GM12878 (cell line): ENCODE results near the gene CXCL17. TPM values are rescaled to one million over a fixed set of nuclear protein-coding genes. Genes with fewer than 3 reads are reported as not detected.
A peak's percentile ranks its signal among the peaks of the same experiment; 100 is the strongest.

Experiments
- ATF7 ChIP-seq: fragments of 450-650 bp; IDR thresholded peaks from 2 replicates; pipeline ENCODE4 v1.6.1; 2016; ENCODE audit warnings: low read depth, mild to moderate bottlenecking
- BCL11A ChIP-seq: IDR thresholded peaks from 2 replicates; pipeline ENCODE4 v1.6.1; 2011; ENCODE audit warnings: low read depth, low read length
- BHLHE40 ChIP-seq, 2 experiments: fragments of 450-650 bp in 1 of 2; IDR thresholded peaks; 2 replicates each; pipeline ENCODE4 v1.6.1; 2011 to 2017; ENCODE audit warnings: low read depth in 2 of 2, borderline replicate concordance in 1 of 2, improper control_type of control experiment in 1 of 2, low read length in 1 of 2, mild to moderate bottlenecking in 1 of 2
- CHD4 ChIP-seq: fragments of 200-600 bp; sonication (generic); IDR thresholded peaks from 2 replicates; pipeline ENCODE4 v1.6.1; 2016; ENCODE audit warnings: mild to moderate bottlenecking
- ETV6 ChIP-seq, 2 experiments: fragments of 450-650 bp in 1 of 2; IDR thresholded peaks in 1 of 2; conservative IDR thresholded peaks in 1 of 2; 2 replicates each; pipeline ENCODE4 v1.6.1; 2014; ENCODE audit warnings: antibody characterized with exemption in 1 of 2, borderline replicate concordance in 1 of 2, low read depth in 1 of 2, mild to moderate bottlenecking in 1 of 2, moderate library complexity in 1 of 2
- FOXK2 ChIP-seq: fragments of 450-650 bp; IDR thresholded peaks from 2 replicates; pipeline ENCODE4 v1.6.1; 2017; ENCODE audit warnings: mild to moderate bottlenecking, moderate library complexity
- HDAC2 ChIP-seq: fragments of 200-600 bp; sonication (generic); IDR thresholded peaks from 2 replicates; pipeline ENCODE4 v1.6.1; 2017
- HDGF ChIP-seq: fragments of 450-650 bp; IDR thresholded peaks from 2 replicates; pipeline ENCODE4 v1.6.1; 2016; ENCODE audit warnings: antibody characterized with exemption
- IKZF1 ChIP-seq: fragments of 450-650 bp; conservative IDR thresholded peaks from 2 replicates; pipeline ENCODE4 v1.6.1; 2017; ENCODE audit warnings: antibody characterized with exemption, mild to moderate bottlenecking
- IKZF2 ChIP-seq, 2 experiments: fragments of 450-650 bp; IDR thresholded peaks; 2 replicates each; pipeline ENCODE4 v1.6.1; 2017; ENCODE audit warnings: mild to moderate bottlenecking in 2 of 2, moderate library complexity in 2 of 2
- KLF5 ChIP-seq: fragments of 450-650 bp; IDR thresholded peaks from 2 replicates; pipeline ENCODE4 v1.6.1; 2014; ENCODE audit warnings: mild to moderate bottlenecking; ENCODE audit not compliant: partially characterized antibody
- MAX ChIP-seq: IDR thresholded peaks from 2 replicates; pipeline ENCODE4 v1.6.1; 2012; ENCODE audit warnings: low read depth, low read length, improper control_type of control experiment
- MTA3 ChIP-seq: IDR thresholded peaks from 2 replicates; pipeline ENCODE4 v1.6.1; 2012; ENCODE audit warnings: low read length, inconsistent platforms, borderline replicate concordance
- NBN ChIP-seq: fragments of 450-650 bp; IDR thresholded peaks from 2 replicates; pipeline ENCODE4 v1.6.1; 2016
- NFYA ChIP-seq: IDR thresholded peaks from 2 replicates; pipeline ENCODE4 v1.6.1; 2011; ENCODE audit warnings: low read depth, mild to moderate bottlenecking, low read length, improper control_type of control experiment, borderline replicate concordance
- NKRF ChIP-seq: fragments of 450-650 bp; conservative IDR thresholded peaks from 2 replicates; pipeline ENCODE4 v1.6.1; 2017; ENCODE audit warnings: mild to moderate bottlenecking, moderate library complexity
- PBX3 ChIP-seq: IDR thresholded peaks from 2 replicates; pipeline ENCODE4 v1.6.1; 2011; ENCODE audit warnings: mild to moderate bottlenecking, low read depth, low read length, moderate library complexity; ENCODE audit not compliant: insufficient replicate concordance
- RAD21 ChIP-seq: IDR thresholded peaks from 2 replicates; pipeline ENCODE4 v1.6.1; 2011; ENCODE audit warnings: mild to moderate bottlenecking, low read depth, low read length, moderate library complexity; ENCODE audit not compliant: insufficient read depth
- RUNX3 ChIP-seq: IDR thresholded peaks from 2 replicates; pipeline ENCODE4 v1.6.1; 2012; ENCODE audit warnings: low read length, inconsistent platforms
- SIX5 ChIP-seq: IDR thresholded peaks from 2 replicates; pipeline ENCODE4 v1.6.1; 2011; ENCODE audit warnings: mild to moderate bottlenecking, low read depth, low read length, moderate library complexity; ENCODE audit not compliant: severe bottlenecking
- SKIL ChIP-seq: fragments of 450-650 bp; IDR thresholded peaks from 2 replicates; pipeline ENCODE4 v1.6.1; 2017; ENCODE audit warnings: mild to moderate bottlenecking, low read depth, inconsistent platforms; ENCODE audit not compliant: poor library complexity, severe bottlenecking
- SPI1 ChIP-seq: IDR thresholded peaks from 2 replicates; pipeline ENCODE4 v1.6.1; 2011; ENCODE audit warnings: low read depth, mild to moderate bottlenecking, low read length, moderate library complexity, borderline replicate concordance; ENCODE audit not compliant: insufficient read depth
- SRF ChIP-seq, 2 experiments: IDR thresholded peaks; 2 replicates each; pipeline ENCODE4 v1.6.1; 2011; ENCODE audit warnings: low read depth in 2 of 2, low read length in 2 of 2, mild to moderate bottlenecking in 1 of 2, moderate library complexity in 1 of 2
- STAT3 ChIP-seq: IDR thresholded peaks from 2 replicates; pipeline ENCODE4 v1.6.1; 2011; ENCODE audit warnings: low read depth, low read length, improper control_type of control experiment
- polyA plus RNA-seq, 11 experiments: library from polyadenylated mRNA; depleted of rRNA in 4 of 11; unstranded in 6 of 11; stranded (reverse) in 5 of 11; fragments of >200 nt; fragmentation: Nextera tagmentation in 4 of 11; fragmentation: Illumina TruSeq in 1 of 11; extraction: Ambion mirVana in 4 of 11; extraction: Trizol in 1 of 11; gene quantifications; 1 replicate in 1 of 11; 2 replicates in 10 of 11; pipeline versions ENCODE4 v1.2.1 to v1.2.3, GENCODE V29; 2011 to 2016; ENCODE audit warnings: inconsistent platforms in 2 of 11, missing spikeins in 2 of 11, low read depth in 1 of 11
- total RNA-seq, 4 experiments: library from RNA; depleted of rRNA in 3 of 4; stranded (reverse); fragments of >200 nt in 3 of 4; fragmentation: Illumina TruSeq in 1 of 4; extraction: Trizol in 1 of 4; gene quantifications; 2 replicates each; pipeline versions ENCODE4 v1.2.1 to v1.2.3, GENCODE V29; 2013 to 2021

Gene CXCL17
- total and polyA plus RNA-seq, 10 of the 15 experiments (the other 5 are each of a cell fraction or from before 2014, with no cell fraction given) = 0.13 to 0.24 (median 0.15) TPM; not detected in 7

GRCh38 chr19:42422901-42423461, 19.8 kb downstream of the CXCL17 start (continued):
- TF ChIP-seq SKIL = peak; percentile 54
- TF ChIP-seq BHLHE40 (IDR thresholded peaks at IDR 0.05; ENCODE audit: borderline replicate concordance in 1 of 2, low read depth in 2 of 2, low read length in 1 of 2) = peak; percentile 89 to 92
- TF ChIP-seq ATF7 = peak; percentile 96
- 0 out of 2 replicates have a peak, but pooled peaks have one; percentile 6 for TF ChIP-seq BCL11A
- peak; percentile 41 to 49; a peak in 3 of 4 replicates for TF ChIP-seq IKZF2 (IDR thresholded peaks at IDR 0.05)
- TF ChIP-seq ETV6 (conservative IDR thresholded peaks at IDR 0.05 in 1 of 2, IDR thresholded peaks at IDR 0.05 in 1 of 2; ENCODE audit: borderline replicate concordance in 1 of 2, low read depth in 1 of 2) = no peak
- TF ChIP-seq IKZF1 = peak; percentile 53
- no peak for TF ChIP-seq MTA3
- TF ChIP-seq CHD4 = no peak
- no peak for TF ChIP-seq MAX
- TF ChIP-seq KLF5 = peak; percentile 97
- no peak for TF ChIP-seq HDAC2
- peak; percentile 38 for TF ChIP-seq RUNX3
- peak; percentile 36 for TF ChIP-seq SIX5
- peak; percentile 18 for TF ChIP-seq PBX3
- peak; percentile 17; the same call in 1 of the 2 replicates for TF ChIP-seq NBN
- peak; percentile 42 for TF ChIP-seq NKRF
- TF ChIP-seq NFYA = no peak
- peak; percentile 35; a peak in 1 of 4 replicates for TF ChIP-seq SRF (IDR thresholded peaks at IDR 0.05; ENCODE audit: low read depth in 2 of 2, low read length in 2 of 2)
- TF ChIP-seq SPI1 = peak; percentile 83
- TF ChIP-seq STAT3 = no peak
- TF ChIP-seq FOXK2 = peak; percentile 96
- no peak for TF ChIP-seq RAD21
- peak; percentile 74; the same call in 1 of the 2 replicates for TF ChIP-seq HDGF
